HepG2 (cell line): ENCODE results near the gene TNFRSF9. TPM values are rescaled to one million over a fixed set of nuclear protein-coding genes. Genes with fewer than 3 reads are reported as not detected.
A peak's percentile ranks its signal among the peaks of the same experiment; 100 is the strongest.

Source experiments
- ATM ChIP-seq: fragments of 450-650 bp; IDR thresholded peaks from 2 replicates; pipeline ENCODE4 v1.7.1; 2017; ENCODE audit warnings: mild to moderate bottlenecking, borderline replicate concordance
- BRCA1 ChIP-seq: sonication (generic); formaldehyde crosslinking; IDR thresholded peaks from 2 replicates; pipeline ENCODE4 v1.4.0; 2020; ENCODE audit warnings: missing genetic modification reagents
- FOXK2 ChIP-seq: fragments of 450-650 bp; IDR thresholded peaks from 2 replicates; pipeline ENCODE4 v1.6.1; 2016
- GATAD1 ChIP-seq: IDR thresholded peaks from 2 replicates; pipeline ENCODE4 v1.6.1; 2016; ENCODE audit warnings: missing genetic modification reagents, missing compliant biosample characterization
- GTF3A ChIP-seq: sonication (generic); formaldehyde crosslinking; conservative IDR thresholded peaks from 2 replicates; pipeline ENCODE4 v1.4.0; 2020; ENCODE audit warnings: mild to moderate bottlenecking, missing genetic modification reagents
- HNRNPLL ChIP-seq: fragments of 200-400 bp; formaldehyde crosslinking; IDR thresholded peaks from 2 replicates; pipeline ENCODE4 v1.6.1; 2017; ENCODE audit warnings: mild to moderate bottlenecking, low read depth, low read length; ENCODE audit not compliant: poor library complexity, severe bottlenecking
- PHF8 ChIP-seq: sonication (generic); formaldehyde crosslinking; IDR thresholded peaks from 2 replicates; pipeline ENCODE4 v1.5.0; 2020; ENCODE audit warnings: missing genetic modification reagents
- RARA ChIP-seq: IDR thresholded peaks from 2 replicates; pipeline ENCODE4 v1.6.1; 2016; ENCODE audit warnings: missing genetic modification reagents, missing compliant biosample characterization
- REL ChIP-seq: sonication (generic); formaldehyde crosslinking; conservative IDR thresholded peaks from 2 replicates; pipeline ENCODE4 v1.8.0; 2022; ENCODE audit warnings: mild to moderate bottlenecking, missing genetic modification reagents, moderate library complexity
- RXRB ChIP-seq: IDR thresholded peaks from 2 replicates; pipeline ENCODE4 v1.6.1; 2016; ENCODE audit warnings: borderline replicate concordance, missing genetic modification reagents, missing compliant biosample characterization
- SRSF9 ChIP-seq: fragments of 200-400 bp; formaldehyde crosslinking; IDR thresholded peaks from 2 replicates; pipeline ENCODE4 v1.6.1; 2018; ENCODE audit warnings: borderline replicate concordance, mild to moderate bottlenecking, low read depth, low read length; ENCODE audit not compliant: insufficient read depth, poor library complexity, severe bottlenecking
- TARDBP ChIP-seq: sonication (generic); formaldehyde crosslinking; IDR thresholded peaks from 2 replicates; pipeline ENCODE4 v1.8.0; 2022; ENCODE audit warnings: mild to moderate bottlenecking, missing genetic modification reagents
- ZBTB3 ChIP-seq: sonication (generic); formaldehyde crosslinking; IDR thresholded peaks from 2 replicates; pipeline ENCODE4 v1.4.0; 2020; ENCODE audit warnings: low read depth, mild to moderate bottlenecking, moderate library complexity, missing genetic modification reagents, borderline replicate concordance
- ZBTB42 ChIP-seq: sonication (generic); formaldehyde crosslinking; IDR thresholded peaks from 2 replicates; pipeline ENCODE4 v1.5.0; 2020; ENCODE audit warnings: mild to moderate bottlenecking, missing genetic modification reagents
- ZNF180 ChIP-seq: sonication (generic); formaldehyde crosslinking; IDR thresholded peaks from 2 replicates; pipeline ENCODE4 v1.4.0; 2020; ENCODE audit warnings: low read depth, missing genetic modification reagents, borderline replicate concordance
- ZNF484 ChIP-seq: sonication (generic); formaldehyde crosslinking; IDR thresholded peaks from 2 replicates; pipeline ENCODE4 v1.5.1; 2020; ENCODE audit warnings: mild to moderate bottlenecking, low read depth, missing genetic modification reagents, borderline replicate concordance
- ZNF556 ChIP-seq: sonication (generic); formaldehyde crosslinking; IDR thresholded peaks from 2 replicates; pipeline ENCODE4 v1.4.0; 2020; ENCODE audit warnings: mild to moderate bottlenecking, missing genetic modification reagents, borderline replicate concordance
- ZNF574 ChIP-seq: sonication (generic); formaldehyde crosslinking; IDR thresholded peaks from 2 replicates; pipeline ENCODE4 v1.4.0; 2020; ENCODE audit warnings: missing genetic modification reagents
- ZNF576 ChIP-seq: sonication (generic); formaldehyde crosslinking; IDR thresholded peaks from 2 replicates; pipeline ENCODE4 v1.4.0; 2020; ENCODE audit warnings: mild to moderate bottlenecking, missing genetic modification reagents
- polyA plus RNA-seq, 8 experiments: library from polyadenylated mRNA; depleted of rRNA in 3 of 8; stranded (reverse) in 7 of 8; unstranded in 1 of 8; fragments of >200 nt; fragmentation: Illumina TruSeq in 4 of 8; extraction: Trizol in 4 of 8; gene quantifications; 2 replicates each; pipeline versions ENCODE4 v1.2.1 to v1.2.3, GENCODE V29; 2011 to 2016; ENCODE audit warnings: low read depth in 4 of 8, missing spikeins in 1 of 8, mixed read lengths in 1 of 8; ENCODE audit not compliant: insufficient read depth in 1 of 8
- total RNA-seq, 5 experiments: library from RNA; depleted of rRNA; stranded (reverse); fragments of >200 nt; fragmentation: Illumina TruSeq; extraction: Trizol; gene quantifications; 2 replicates each; pipeline ENCODE4 v1.2.3, GENCODE V29; 2016; ENCODE audit warnings: low read depth in 1 of 5
- TF ChIP-seq, protein P1 (sequence below), 2 experiments: sonication (generic) in 1 of 2; formaldehyde crosslinking in 1 of 2; IDR thresholded peaks; 2 replicates each; pipeline versions ENCODE4 v1.4.0 to v1.6.1; 2018 to 2020; ENCODE audit warnings: missing genetic modification reagents in 2 of 2, borderline replicate concordance in 1 of 2, low read depth in 1 of 2, mild to moderate bottlenecking in 1 of 2, missing biosample characterization in 1 of 2

TNFRSF9 gene
- total and polyA plus RNA-seq, 2 of the 13 experiments (the other 11 are each of a cell fraction or from before 2014, with no cell fraction given), result 0.07 TPM; not detected in 1

DNA sequence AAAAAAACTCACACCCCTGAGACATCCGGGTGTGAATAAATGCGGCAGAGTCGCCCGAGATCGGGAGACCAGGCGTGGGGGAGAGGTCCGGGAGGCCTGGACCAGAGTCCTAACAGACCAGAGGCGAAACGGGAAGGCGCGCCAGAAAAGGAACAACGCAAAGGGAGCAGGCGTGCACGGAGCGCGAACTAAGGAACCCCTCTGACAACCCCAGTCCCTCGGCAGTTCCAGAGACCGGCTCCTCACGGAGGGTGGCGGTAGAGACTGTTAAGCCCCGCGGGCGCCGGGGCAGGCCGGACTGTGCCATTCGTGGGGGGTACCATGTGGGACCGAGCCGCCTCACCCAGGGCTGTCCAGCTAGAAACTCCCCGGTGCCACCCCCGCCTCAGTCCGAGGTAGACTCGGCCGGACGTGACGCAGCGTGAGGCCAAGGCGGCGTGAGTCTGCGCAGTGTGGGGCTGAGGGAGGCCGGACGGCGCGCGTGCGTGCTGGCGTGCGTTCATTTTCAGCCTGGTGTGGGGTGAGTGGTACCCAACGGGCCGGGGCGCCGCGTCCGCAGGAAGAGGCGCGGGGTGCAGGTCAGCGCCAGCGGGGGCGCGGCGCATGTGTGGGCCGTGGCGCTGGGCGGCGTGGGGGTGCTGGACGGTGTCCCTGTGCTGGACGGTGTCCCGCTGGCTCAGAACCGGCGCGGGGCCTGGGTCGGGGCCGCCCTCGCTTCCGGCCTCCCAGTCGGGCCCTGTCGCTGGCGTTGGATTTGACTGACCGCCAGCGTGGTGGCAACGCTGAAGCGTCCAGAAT, 20.8 kb upstream of the TNFRSF9 start, which contains the start of gene PARK7 (continued):
- peak; percentile 73 for TF ChIP-seq BRCA1 (CRISPR knock-in tag)
- no peak for TF ChIP-seq ZNF576 (CRISPR knock-in tag)
- TF ChIP-seq ZNF484 (CRISPR knock-in tag), result no peak
- peak; percentile 91 for TF ChIP-seq PHF8 (CRISPR knock-in tag)
- 0 out of 2 replicates have a peak, but pooled peaks have one; percentile 38 for TF ChIP-seq RXRB
- TF ChIP-seq GTF3A (CRISPR knock-in tag), result peak; percentile 97
- TF ChIP-seq, protein P1, sequence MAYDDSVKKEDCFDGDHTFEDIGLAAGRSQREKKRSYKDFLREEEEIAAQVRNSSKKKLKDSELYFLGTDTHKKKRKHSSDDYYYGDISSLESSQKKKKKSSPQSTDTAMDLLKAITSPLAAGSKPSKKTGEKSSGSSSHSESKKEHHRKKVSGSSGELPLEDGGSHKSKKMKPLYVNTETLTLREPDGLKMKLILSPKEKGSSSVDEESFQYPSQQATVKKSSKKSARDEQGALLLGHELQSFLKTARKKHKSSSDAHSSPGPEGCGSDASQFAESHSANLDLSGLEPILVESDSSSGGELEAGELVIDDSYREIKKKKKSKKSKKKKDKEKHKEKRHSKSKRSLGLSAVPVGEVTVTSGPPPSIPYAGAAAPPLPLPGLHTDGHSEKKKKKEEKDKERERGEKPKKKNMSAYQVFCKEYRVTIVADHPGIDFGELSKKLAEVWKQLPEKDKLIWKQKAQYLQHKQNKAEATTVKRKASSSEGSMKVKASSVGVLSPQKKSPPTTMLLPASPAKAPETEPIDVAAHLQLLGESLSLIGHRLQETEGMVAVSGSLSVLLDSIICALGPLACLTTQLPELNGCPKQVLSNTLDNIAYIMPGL (CRISPR knock-in tag; IDR thresholded peaks at IDR 0.05; ENCODE audit: borderline replicate concordance in 1 of 2, low read depth in 1 of 2), result peak; percentile 90 to 93
- TF ChIP-seq TARDBP (CRISPR knock-in tag), result peak; percentile 93
- no peak for TF ChIP-seq SRSF9
- 0 out of 2 replicates have a peak, but pooled peaks have one; percentile 55 for TF ChIP-seq ZNF180
- TF ChIP-seq ZBTB42, result peak; percentile 75; the same call in 1 of the 2 replicates
- peak; percentile 88; the same call in 1 of the 2 replicates for TF ChIP-seq ZNF556 (CRISPR knock-in tag)
- TF ChIP-seq RARA (CRISPR knock-in tag), result 0 out of 2 replicates have a peak, but pooled peaks have one; percentile 4
- peak; percentile 98 for TF ChIP-seq FOXK2
- peak; percentile 99 for TF ChIP-seq HNRNPLL
- TF ChIP-seq REL (CRISPR knock-in tag), result 0 out of 2 replicates have a peak, but pooled peaks have one; percentile 70
- TF ChIP-seq ZNF574 (CRISPR knock-in tag), result peak; percentile 94
- TF ChIP-seq GATAD1 (CRISPR knock-in tag), result peak; percentile 90
- TF ChIP-seq ATM, result no peak
- peak; percentile 77; the same call in 1 of the 2 replicates for TF ChIP-seq ZBTB3
